HEK293T (cell line): ENCODE results near the gene AKT1.

ENCODE experiments used
- BHLHE40 ChIP-seq: fragments of 450-650 bp; IDR thresholded peaks from 2 replicates; pipeline ENCODE4 v1.6.1; 2016; ENCODE audit warnings: mild to moderate bottlenecking, moderate library complexity, borderline replicate concordance
- FOXA1 ChIP-seq: fragments of 450-650 bp; IDR thresholded peaks from 2 replicates; pipeline ENCODE4 v1.6.1; 2016; ENCODE audit warnings: mild to moderate bottlenecking
- FOXM1 ChIP-seq: fragments of 450-650 bp; IDR thresholded peaks from 2 replicates; pipeline ENCODE4 v1.6.1; 2017; ENCODE audit warnings: mild to moderate bottlenecking, borderline replicate concordance
- L3MBTL2 ChIP-seq: fragments of 450-650 bp; conservative IDR thresholded peaks from 2 replicates; pipeline ENCODE4 v1.6.1; 2016; ENCODE audit warnings: mild to moderate bottlenecking
- SP1 ChIP-seq: fragments of 450-650 bp; IDR thresholded peaks from 2 replicates; pipeline ENCODE4 v1.6.1; 2017
- SUZ12 ChIP-seq: fragments of 450-650 bp; IDR thresholded peaks from 2 replicates; pipeline ENCODE4 v1.6.1; 2016; ENCODE audit warnings: mild to moderate bottlenecking
- TARDBP ChIP-seq: fragments of 450-650 bp; IDR thresholded peaks from 2 replicates; pipeline ENCODE4 v1.6.1; 2016

DNA sequence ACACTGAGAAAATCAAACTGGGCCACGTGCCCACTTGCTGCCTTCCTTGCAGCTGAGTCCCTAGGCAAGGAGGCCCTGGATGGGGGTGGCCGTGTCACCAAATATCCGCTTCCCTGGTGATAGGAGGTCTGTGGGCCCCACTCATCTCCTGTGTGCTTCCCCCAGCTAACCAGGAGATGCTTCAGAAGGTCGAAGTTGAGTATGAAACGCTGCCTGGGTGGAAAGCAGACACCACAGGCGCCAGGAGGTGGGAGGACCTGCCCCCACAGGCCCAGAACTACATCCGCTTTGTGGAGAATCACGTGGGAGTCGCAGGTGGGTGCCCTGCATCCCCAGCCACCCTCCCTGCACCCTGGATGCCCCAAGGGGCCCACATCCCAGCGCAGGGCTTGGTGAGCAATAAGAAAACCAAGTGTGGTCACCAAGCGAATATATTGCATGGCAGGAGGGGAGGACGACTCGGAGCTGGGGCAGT lies 49.4 kb downstream of the AKT1 start:
- TF ChIP-seq FOXM1 (no peak), SP1 (no peak), SUZ12 (no peak), BHLHE40 (no peak), TARDBP (no peak), L3MBTL2 (no peak), FOXA1 (no peak)
